HG03196 (cell line): ENCODE results near the gene KCNAB1.

ENCODE experiments used
- ATAC-seq: cut with Tn5 transposase; IDR thresholded peaks from one replicate; pipeline ENCODE4 v1.9.1; 2021; ENCODE audit not compliant: unreplicated experiment

KCNAB1 gene

DNA sequence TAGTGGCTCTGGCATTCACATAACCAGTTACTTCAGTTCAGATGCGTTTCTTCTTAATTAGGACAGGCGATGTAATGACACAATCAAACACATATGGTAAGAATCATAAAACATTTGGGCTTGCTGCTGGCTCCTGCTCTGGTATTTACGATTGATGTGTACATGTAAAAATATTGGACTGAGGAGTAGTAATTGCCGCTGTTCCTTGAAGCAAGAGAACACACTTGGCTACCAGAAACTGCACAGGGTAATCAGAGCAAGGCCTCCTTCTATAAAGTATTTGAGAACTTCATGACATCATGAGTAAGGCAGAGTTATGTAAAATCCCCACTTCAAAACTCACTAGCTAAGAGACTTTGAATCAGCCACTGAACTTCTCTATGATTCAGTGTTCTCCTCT lies 276.5 kb downstream of the KCNAB1 start:
- no peak for ATAC-seq

DNA sequence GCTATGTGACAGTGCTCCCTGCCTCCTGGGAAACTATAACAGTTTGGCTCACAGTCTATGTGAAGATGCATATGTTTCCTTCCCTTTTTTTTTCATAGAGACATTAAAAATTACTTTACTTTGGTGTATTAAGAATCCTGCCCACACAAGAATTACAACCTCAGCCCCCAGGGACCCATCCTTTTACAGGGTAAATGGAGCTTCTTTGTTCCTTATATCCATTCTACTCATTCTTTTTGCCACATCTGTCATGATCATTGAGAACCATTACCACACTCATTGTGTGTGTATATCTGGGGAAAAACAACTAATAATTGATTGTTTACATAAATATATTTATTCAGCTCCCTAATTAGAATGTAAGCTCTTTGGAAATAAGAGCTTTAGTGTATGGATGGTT lies 277.2 kb downstream of the KCNAB1 start:
- ATAC-seq: no peak

DNA sequence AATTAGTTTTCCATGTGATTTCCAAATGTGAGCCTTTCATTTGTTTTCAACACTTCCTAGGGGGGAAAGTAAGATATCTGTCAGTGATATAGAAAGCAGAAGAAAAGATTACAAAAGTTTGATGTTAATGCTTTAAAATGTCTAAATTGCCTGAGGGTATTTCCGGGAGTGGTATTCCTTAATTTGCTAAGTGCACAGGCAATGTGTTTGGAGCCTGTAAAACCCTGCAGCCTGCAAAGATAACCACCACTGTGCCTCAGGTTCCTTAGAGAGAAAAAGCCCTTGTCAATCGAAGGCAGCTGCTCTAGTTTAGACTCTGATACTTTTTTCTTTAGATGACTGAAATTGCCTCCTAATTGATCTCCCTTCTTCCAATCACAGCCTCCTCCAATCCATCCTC lies 279.7 kb downstream of the KCNAB1 start:
- ATAC-seq: no peak

DNA sequence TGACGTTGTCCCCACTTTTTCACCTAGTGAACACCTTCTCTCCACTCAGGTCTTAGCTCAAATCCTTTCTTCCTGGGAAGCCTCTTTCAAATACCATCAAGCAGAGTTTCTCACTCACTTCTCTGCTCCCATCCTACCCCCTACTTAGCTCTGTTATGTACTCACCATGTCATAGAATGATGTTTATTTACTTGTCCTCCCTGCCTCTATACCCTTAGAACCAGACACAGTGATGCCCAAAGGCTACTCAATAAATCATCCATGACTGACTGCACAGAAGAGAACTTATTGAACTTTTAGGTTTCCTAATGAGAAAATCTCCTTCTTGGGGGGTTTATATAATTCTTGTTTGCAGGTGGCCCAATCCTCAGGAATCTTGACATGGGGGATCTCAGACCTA lies 280.4 kb downstream of the KCNAB1 start:
- ATAC-seq: no peak

- ATAC-seq: no peak
Measured at GRCh38 chr3:156404217-156404616, 283.8 kb downstream of the KCNAB1 start.

GRCh38 chr3:156406393-156406792 lies 286.0 kb downstream of the KCNAB1 start:
- ATAC-seq: no peak

DNA sequence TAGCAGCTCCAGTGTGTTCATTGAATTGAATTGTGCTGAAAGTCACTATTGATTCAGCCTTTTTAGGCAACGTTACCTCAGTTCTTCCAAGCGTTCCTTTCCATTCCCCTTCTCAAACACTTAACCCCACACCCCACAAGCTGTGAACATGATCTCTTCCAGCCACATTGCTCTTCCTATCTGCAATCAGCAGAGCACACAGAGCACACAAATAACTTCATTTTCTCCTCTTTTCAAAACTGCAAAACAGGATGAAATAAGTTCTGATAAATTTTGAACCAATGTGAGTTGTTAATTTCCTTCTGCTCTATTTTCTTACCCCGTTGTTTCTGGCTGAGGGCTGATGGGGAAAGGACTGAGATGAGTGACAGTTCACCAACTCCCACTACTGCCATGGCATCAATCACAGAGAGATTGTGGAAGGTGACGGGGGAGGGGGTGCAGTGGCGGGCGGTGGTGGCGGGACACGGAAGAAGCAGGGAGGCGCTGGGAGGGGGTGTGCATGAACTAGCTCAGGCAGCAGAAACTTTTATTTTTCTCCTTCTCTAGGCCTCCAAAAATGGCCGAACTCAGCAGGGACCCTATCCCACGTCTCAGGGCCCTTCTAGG lies 287.3 kb downstream of the KCNAB1 start:
- ATAC-seq: no peak

- ATAC-seq: no peak
Measured at GRCh38 chr3:156409694-156410093, 289.3 kb downstream of the KCNAB1 start.

DNA sequence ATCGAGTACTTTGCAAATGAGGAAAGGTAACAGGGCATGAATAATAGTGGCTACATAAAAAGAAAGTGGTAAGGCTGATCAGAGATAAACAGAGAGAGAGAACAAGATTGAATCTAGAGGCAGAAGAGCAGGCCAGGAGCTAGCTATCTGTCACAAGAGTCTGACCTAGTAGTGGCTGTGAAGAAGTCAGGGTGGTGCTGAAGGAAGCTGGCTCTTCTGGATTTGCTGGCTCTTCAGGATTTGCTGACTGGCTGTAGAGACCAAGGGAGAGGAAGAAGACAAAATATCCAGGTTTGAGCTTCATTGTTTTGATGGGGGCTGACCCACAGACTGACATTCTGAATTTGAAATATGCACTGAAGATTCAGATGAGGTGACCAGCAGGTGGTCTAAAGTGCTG lies 292.2 kb downstream of the KCNAB1 start:
- ATAC-seq: no peak

GRCh38 chr3:156413293-156413892 lies 293.0 kb downstream of the KCNAB1 start:
- ATAC-seq: no peak

DNA sequence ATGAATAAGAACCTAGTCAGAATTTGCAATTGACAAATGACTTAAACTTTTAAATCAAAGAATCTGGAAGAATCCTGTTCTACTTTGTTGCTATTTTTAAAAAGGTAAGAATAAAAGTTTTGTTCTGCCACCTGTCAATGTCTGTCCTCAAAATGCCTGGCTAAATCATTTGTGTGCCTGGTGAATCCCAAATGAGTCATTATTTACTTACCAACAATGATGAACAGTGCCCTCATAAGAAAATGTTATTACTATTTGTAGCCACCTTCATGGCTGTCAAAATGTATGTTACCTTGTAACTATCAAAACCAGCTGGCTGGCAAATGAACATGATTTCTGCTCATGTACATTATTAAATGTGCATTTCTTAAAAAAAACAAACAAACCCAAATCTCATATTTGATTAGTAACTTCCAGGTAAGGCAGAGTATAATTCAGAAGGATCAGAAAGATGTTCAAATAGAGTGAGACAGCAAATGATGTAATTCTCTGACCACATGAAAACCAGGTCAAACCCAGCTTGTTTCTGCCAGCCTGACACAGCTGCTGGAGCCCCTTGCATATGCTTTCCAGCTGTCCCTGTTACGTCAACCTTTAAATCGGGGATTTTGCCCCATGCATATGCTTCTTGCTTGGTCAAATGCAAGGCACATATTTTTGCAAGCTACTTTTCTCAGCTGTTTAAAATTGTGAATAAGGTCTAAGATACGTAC lies 296.6 kb downstream of the KCNAB1 start:
- no peak for ATAC-seq

GRCh38 chr3:156417559-156418132 lies 297.3 kb downstream of the KCNAB1 start:
- ATAC-seq: no peak

DNA sequence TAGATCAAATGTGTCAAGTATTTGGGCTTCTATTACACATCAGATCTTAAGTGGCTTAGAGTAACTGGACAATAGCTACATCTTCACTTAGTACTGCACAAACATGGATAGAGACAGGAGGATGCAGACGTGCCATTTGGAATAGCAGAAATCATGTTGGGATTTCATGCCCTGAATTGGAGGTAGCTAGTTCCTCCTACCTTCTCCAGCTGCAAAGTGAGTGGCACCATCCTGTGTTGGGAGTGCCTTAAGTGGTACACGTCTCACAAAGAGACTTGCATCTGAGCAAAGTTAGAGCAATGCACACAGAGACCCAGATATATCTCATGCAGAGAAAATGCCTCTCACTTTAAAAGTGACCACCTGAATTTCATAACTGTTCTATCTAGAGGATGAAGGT lies 298.1 kb downstream of the KCNAB1 start:
- ATAC-seq: no peak

GRCh38 chr3:156421534-156421933 lies 301.2 kb downstream of the KCNAB1 start:
- ATAC-seq: no peak

DNA sequence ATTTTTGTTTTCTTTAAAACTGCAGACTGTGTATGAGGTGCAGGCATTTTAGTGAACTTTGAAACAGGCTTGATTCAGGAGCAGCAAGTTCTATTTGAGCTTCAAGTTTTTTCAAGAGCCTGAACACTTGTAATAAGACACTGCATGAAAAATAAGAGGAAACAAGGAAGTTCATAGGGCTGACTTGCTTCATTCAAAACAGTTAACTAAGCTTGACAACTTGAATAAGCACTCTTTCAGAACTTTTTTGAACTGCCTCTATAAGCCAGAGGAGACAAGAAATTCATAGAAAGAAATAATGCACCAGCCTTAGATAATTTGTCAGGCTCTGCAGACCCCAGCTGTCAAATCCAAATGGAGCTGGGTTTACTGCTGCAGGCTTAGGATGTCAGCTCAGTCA lies 304.4 kb downstream of the KCNAB1 start:
- no peak for ATAC-seq

DNA sequence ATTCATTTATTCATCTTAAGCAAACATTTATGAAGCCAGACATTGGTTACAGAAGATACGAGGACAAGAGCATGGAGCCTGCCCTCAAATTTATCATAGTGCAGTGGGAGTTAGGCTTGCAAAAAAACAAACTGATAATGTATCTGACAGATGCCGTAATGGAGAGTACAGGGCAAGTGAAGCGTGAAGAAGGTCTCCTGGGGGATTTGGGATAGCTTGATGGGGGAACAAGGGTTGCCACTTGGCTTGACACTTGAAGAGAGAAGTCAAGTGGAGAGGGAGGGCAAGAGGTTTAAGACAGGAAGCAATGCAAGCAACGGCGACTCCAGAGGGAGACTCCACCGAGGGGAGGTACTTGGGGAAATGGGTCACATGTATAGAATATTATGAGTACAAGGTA lies 305.3 kb downstream of the KCNAB1 start:
- no peak for ATAC-seq

GRCh38 chr3:156429125-156429524 lies 308.7 kb downstream of the KCNAB1 start:
- no peak for ATAC-seq

GRCh38 chr3:156431334-156432124 lies 311.2 kb downstream of the KCNAB1 start:
- no peak for ATAC-seq

DNA sequence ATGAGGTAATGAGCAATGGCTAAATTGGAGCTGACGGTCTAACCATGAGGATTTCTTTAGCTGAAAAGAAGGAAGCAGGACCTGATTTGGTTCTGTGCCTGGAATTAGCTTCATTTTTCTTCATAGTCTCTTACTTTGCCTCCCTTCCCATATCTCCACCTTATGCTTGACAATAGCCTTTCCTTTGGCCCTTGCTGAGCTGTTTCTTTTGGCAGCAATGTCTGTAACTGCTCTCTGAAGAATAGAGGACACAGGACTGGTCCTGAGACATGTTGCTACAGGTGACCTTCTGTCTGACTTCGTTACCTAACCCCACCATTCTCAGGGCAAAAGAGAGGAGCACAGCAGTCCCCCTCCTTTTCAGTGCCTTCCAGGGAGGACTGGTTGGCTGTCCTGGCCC lies 312.2 kb downstream of the KCNAB1 start:
- ATAC-seq: no peak

DNA sequence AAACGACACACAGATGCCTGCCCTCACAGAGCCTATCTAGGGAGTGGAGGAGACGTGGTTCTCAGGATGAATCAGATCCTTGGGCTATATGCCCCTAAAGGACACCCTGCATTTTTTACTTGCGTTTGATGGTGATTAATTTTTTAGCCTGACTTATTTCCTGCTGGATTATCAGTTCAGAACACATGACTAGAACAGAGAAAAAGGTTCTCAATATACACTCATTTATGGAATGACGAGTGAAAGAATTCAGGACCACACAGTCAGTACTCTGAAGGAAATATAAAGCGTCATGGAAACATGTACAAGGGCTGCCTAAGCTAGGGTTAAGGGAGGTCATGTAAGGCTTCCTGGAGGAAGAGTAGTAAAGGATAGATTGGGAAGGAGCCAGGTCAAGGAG lies 312.8 kb downstream of the KCNAB1 start:
- ATAC-seq: no peak

- ATAC-seq: no peak
Measured at GRCh38 chr3:156433910-156434309, 313.5 kb downstream of the KCNAB1 start.
